Astrocyte (in vitro differentiated cells and primary cell): ENCODE measurements around the gene DUSP23. TPM values are rescaled to one million over a fixed set of nuclear protein-coding genes. Genes with fewer than 3 reads are reported as not detected.

Experiments
- DNase-seq: peaks from one replicate; pipeline ENCODE4 v3.0.0-alpha.2; 2010; ENCODE audit warnings: low read depth
- FAIRE-seq: peaks from 2 replicates; lab custom pipeline; 2011; peaks lifted over from hg19 to GRCh38; lab: Jason Lieb, UNC
- H2AFZ ChIP-seq: 2 replicates; pipeline ENCODE4 v1.6.0; 2012; ENCODE audit warnings: low read depth, low read length, inconsistent platforms
- H3K27ac ChIP-seq: 2 replicates; pipeline ENCODE4 v1.5.1; 2011; ENCODE audit warnings: low read depth, low read length, inconsistent platforms
- H3K27me3 ChIP-seq: 2 replicates; pipeline ENCODE4 v1.6.0; 2011; ENCODE audit warnings: low read length, inconsistent platforms; ENCODE audit not compliant: insufficient read depth
- H3K36me3 ChIP-seq: 2 replicates; pipeline ENCODE4 v1.5.1; 2011; ENCODE audit warnings: low read length, inconsistent platforms; ENCODE audit not compliant: insufficient read depth
- H3K4me1 ChIP-seq: 2 replicates; pipeline ENCODE4 v1.5.1; 2011; ENCODE audit warnings: low read length, inconsistent platforms; ENCODE audit not compliant: insufficient read depth
- H3K4me2 ChIP-seq: 2 replicates; pipeline ENCODE4 v1.6.0; 2012; ENCODE audit warnings: low read length, inconsistent platforms
- H3K4me3 ChIP-seq: 2 replicates; pipeline ENCODE4 v1.5.1; 2011; ENCODE audit warnings: low read depth, mild to moderate bottlenecking, low read length, inconsistent platforms; ENCODE audit not compliant: insufficient read depth
- H3K79me2 ChIP-seq: 2 replicates; pipeline ENCODE4 v1.6.0; 2012; ENCODE audit warnings: mild to moderate bottlenecking, low read length, inconsistent platforms; ENCODE audit not compliant: insufficient read depth
- H3K9ac ChIP-seq: 2 replicates; pipeline ENCODE4 v1.6.0; 2012; ENCODE audit warnings: mild to moderate bottlenecking, low read length, inconsistent platforms
- H3K9me3 ChIP-seq: 2 replicates; pipeline ENCODE4 v1.5.1; 2012; ENCODE audit warnings: low read depth, mild to moderate bottlenecking, low read length, inconsistent platforms; ENCODE audit not compliant: insufficient read depth
- H4K20me1 ChIP-seq: 2 replicates; pipeline ENCODE4 v1.6.0; 2012; ENCODE audit warnings: low read length, inconsistent platforms; ENCODE audit not compliant: insufficient read depth
- H3K27ac Mint-ChIP-seq: one replicate; pipeline ENCODE4 v1.8.0; 2021; ENCODE audit warnings: mild to moderate bottlenecking, mixed read lengths; ENCODE audit not compliant: unreplicated experiment
- H3K27me3 Mint-ChIP-seq: one replicate; pipeline ENCODE4 v1.8.0; 2021; ENCODE audit warnings: low read depth, mixed read lengths; ENCODE audit not compliant: unreplicated experiment
- H3K36me3 Mint-ChIP-seq: one replicate; pipeline ENCODE4 v1.8.0; 2021; ENCODE audit warnings: low read depth, mixed read lengths; ENCODE audit not compliant: unreplicated experiment
- H3K4me1 Mint-ChIP-seq: one replicate; pipeline ENCODE4 v1.8.0; 2021; ENCODE audit warnings: low read depth, mixed read lengths; ENCODE audit not compliant: unreplicated experiment
- H3K4me3 Mint-ChIP-seq: one replicate; pipeline ENCODE4 v1.8.0; 2021; ENCODE audit warnings: mild to moderate bottlenecking, moderate library complexity, mixed read lengths; ENCODE audit not compliant: unreplicated experiment
- H3K9me3 Mint-ChIP-seq: one replicate; pipeline ENCODE4 v1.8.0; 2021; ENCODE audit warnings: mild to moderate bottlenecking, mixed read lengths; ENCODE audit not compliant: unreplicated experiment
- EZH2 ChIP-seq: IDR thresholded peaks from 2 replicates; pipeline ENCODE4 v1.6.1; 2012; ENCODE audit warnings: mild to moderate bottlenecking, low read length, inconsistent platforms; ENCODE audit not compliant: insufficient read depth
- total RNA-seq: library from RNA; stranded (reverse); gene quantifications from 2 replicates; pipeline ENCODE4 v1.2.1, GENCODE V29; 2021
- TF ChIP-seq, protein P1 (sequence below): IDR thresholded peaks from 2 replicates; pipeline ENCODE4 v1.5.1; 2011; ENCODE audit warnings: low read depth, mild to moderate bottlenecking, inconsistent platforms, low read length, moderate library complexity; ENCODE audit not compliant: insufficient read depth

The DUSP23 gene
- total RNA-seq, 1 donor from 2014 or later = 30.1 TPM

DNA sequence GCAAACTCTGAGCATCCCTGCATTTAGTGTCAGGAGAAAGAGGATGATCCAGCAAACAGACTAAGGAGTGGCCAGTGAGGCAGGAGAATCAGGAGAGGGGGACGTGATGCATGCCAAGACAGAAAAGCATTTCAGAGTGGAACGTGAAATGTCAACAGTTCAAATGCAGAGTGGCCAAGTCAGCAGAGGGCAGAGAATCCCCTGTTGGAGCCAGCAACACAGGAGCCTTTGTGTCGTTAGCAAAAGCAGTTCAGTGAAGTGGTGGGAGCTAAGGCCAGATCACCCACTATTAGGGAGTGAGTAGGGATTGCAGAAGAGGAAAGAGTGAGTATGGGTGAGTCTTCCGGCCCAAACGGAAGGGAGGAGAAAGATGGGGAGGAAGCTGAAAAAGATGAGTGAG is 14.8 kb downstream of the DUSP23 start:
- no peaks in the 10 kb centered on the region for H3K4me1 Mint-ChIP-seq
- Histone ChIP-seq H3K9ac (no peak overlapping the region), H3K27ac (no peak overlapping the region), H2AFZ (no peak overlapping the region), H4K20me1 (no peaks in the 10 kb centered on the region), H3K4me2 (no peak overlapping the region), H3K36me3 (no peaks in the 10 kb centered on the region), H3K9me3 (no peaks in the 10 kb centered on the region), H3K4me3 (no peak overlapping the region), H3K4me1 (no peaks in the 10 kb centered on the region), H3K27me3 (peaks cover 35% of the 10 kb centered on the region), H3K79me2 (no peaks in the 10 kb centered on the region)
- no peaks in the 10 kb centered on the region for H3K9me3 Mint-ChIP-seq
- no peak overlapping the region for H3K27ac Mint-ChIP-seq
- H3K27me3 Mint-ChIP-seq = peaks cover 9% of the 10 kb centered on the region
- DNase-seq (no peak), FAIRE-seq (no peak)
- H3K4me3 Mint-ChIP-seq = no peak overlapping the region
- H3K36me3 Mint-ChIP-seq = no peaks in the 10 kb centered on the region
- TF ChIP-seq, protein P1, sequence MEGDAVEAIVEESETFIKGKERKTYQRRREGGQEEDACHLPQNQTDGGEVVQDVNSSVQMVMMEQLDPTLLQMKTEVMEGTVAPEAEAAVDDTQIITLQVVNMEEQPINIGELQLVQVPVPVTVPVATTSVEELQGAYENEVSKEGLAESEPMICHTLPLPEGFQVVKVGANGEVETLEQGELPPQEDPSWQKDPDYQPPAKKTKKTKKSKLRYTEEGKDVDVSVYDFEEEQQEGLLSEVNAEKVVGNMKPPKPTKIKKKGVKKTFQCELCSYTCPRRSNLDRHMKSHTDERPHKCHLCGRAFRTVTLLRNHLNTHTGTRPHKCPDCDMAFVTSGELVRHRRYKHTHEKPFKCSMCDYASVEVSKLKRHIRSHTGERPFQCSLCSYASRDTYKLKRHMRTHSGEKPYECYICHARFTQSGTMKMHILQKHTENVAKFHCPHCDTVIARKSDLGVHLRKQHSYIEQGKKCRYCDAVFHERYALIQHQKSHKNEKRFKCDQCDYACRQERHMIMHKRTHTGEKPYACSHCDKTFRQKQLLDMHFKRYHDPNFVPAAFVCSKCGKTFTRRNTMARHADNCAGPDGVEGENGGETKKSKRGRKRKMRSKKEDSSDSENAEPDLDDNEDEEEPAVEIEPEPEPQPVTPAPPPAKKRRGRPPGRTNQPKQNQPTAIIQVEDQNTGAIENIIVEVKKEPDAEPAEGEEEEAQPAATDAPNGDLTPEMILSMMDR = no peak

DNA sequence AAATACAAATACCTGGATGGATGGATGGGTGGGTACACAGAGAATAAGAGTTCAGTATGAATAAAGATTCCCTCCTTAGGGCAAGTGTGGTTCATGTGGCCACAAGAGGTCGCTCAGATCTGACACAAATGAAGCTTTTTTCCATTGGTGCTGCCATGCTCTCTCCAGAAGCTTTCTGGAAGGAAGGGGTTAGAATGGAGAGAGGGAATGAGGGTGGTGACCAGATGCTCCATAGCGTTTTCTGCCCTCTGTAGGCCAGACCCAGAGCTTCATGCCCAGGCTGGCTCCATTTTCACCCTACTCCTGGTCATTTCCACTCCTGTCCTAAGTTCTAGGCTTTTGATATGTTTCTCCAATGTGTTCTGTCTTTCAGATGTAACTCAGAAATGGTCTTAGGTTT is 18.1 kb downstream of the DUSP23 start:
- no peaks in the 10 kb centered on the region for H3K36me3 Mint-ChIP-seq
- no peaks in the 10 kb centered on the region for H3K4me1 Mint-ChIP-seq
- TF ChIP-seq, protein P1 = peak; percentile 82
- no peak for TF ChIP-seq EZH2
- DNase-seq (peak; percentile 73), FAIRE-seq (peak; percentile 41)
- Histone ChIP-seq H3K36me3 (no peaks in the 10 kb centered on the region), H3K9ac (no peak overlapping the region), H3K27me3 (peaks cover 23% of the 10 kb centered on the region), H2AFZ (peak overlapping the region; percentile 32), H3K4me1 (no peaks in the 10 kb centered on the region), H3K4me3 (no peak overlapping the region), H3K4me2 (no peak overlapping the region), H3K9me3 (no peaks in the 10 kb centered on the region), H4K20me1 (no peaks in the 10 kb centered on the region), H3K27ac (no peak overlapping the region), H3K79me2 (no peaks in the 10 kb centered on the region)
- peaks cover 2% of the 10 kb centered on the region for H3K9me3 Mint-ChIP-seq
- H3K4me3 Mint-ChIP-seq = no peak overlapping the region
- H3K27ac Mint-ChIP-seq = no peak overlapping the region
- peaks cover 16% of the 10 kb centered on the region for H3K27me3 Mint-ChIP-seq

DNA sequence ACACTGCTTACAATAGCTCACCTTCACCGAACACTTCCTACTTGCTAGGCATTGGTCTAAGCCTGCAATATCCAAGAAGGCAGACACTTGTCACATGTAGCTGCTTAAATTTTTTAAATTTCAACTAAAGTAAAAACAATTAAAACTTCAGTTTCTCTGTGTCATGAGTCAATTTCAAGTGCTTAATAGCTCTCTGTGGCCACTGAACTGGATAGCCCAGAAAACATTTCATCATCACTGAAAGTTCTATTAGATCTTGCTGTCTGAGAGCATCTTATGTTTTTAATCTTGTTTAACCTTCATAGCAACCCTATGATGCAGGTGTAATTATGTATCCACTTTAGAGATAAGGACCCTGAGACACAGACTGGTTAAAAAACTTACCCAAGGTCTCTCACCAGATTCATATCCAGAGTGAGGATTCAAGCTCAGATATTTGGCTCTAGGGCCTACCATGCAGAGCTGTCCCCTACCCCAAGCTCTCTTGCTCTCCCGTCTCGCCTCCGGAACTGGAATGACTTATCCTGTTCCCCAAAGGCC is 18.8 kb downstream of the DUSP23 start:
- no peaks in the 10 kb centered on the region for H3K4me1 Mint-ChIP-seq
- no peaks in the 10 kb centered on the region for H3K36me3 Mint-ChIP-seq
- Histone ChIP-seq H3K36me3 (no peaks in the 10 kb centered on the region), H3K27ac (no peak overlapping the region), H3K4me1 (no peaks in the 10 kb centered on the region), H3K79me2 (no peaks in the 10 kb centered on the region), H3K9ac (no peak overlapping the region), H3K27me3 (peaks cover 22% of the 10 kb centered on the region), H3K4me3 (no peak overlapping the region), H3K4me2 (no peak overlapping the region), H2AFZ (no peak overlapping the region), H3K9me3 (no peaks in the 10 kb centered on the region), H4K20me1 (no peaks in the 10 kb centered on the region)
- TF ChIP-seq EZH2 = no peak
- TF ChIP-seq, protein P1 = no peak
- H3K4me3 Mint-ChIP-seq = no peak overlapping the region
- peaks cover 2% of the 10 kb centered on the region for H3K9me3 Mint-ChIP-seq
- FAIRE-seq (no peak), DNase-seq (no peak)
- H3K27ac Mint-ChIP-seq = no peak overlapping the region
- H3K27me3 Mint-ChIP-seq = peaks cover 16% of the 10 kb centered on the region
